Activated CD4-positive, alpha-beta T cell treated with anti-CD3 and anti-CD28 coated beads, Interleukin-2, amount 10 ng/mL, durations not matched to agents 7 days and 5 days (primary cell): Measurements from ENCODE around the gene TMIGD3. TPM values are rescaled to one million over a fixed set of nuclear protein-coding genes. Genes with fewer than 3 reads are reported as not detected.

ENCODE experiments used
- CTCF ChIA-PET: fragments of 350-600 bp; sonication (Branson Sonifier 250); formaldehyde crosslinking; loops from one replicate; lab custom pipeline; 2021; ENCODE audit warnings: antibody characterized with exemption; lab: Charles Lee
- POLR2A ChIA-PET: fragments of 350-600 bp; sonication (Branson Sonifier 250); formaldehyde crosslinking; loops from one replicate; lab custom pipeline; 2021; ENCODE audit warnings: antibody characterized with exemption; lab: Charles Lee
- DNase-seq: peaks from one replicate; pipeline ENCODE4 v3.0.0-alpha.2; 2020
- H3K27ac Mint-ChIP-seq: one replicate; pipeline ENCODE4 v1.8.0; 2021; ENCODE audit warnings: mild to moderate bottlenecking, moderate library complexity, mixed read lengths
- H3K27me3 Mint-ChIP-seq: one replicate; pipeline ENCODE4 v1.8.0; 2021; ENCODE audit warnings: mixed read lengths
- H3K36me3 Mint-ChIP-seq: one replicate; pipeline ENCODE4 v1.8.0; 2021; ENCODE audit warnings: low read depth, mixed read lengths
- H3K4me1 Mint-ChIP-seq: one replicate; pipeline ENCODE4 v1.8.0; 2021; ENCODE audit warnings: mixed read lengths
- H3K4me3 Mint-ChIP-seq: one replicate; pipeline ENCODE4 v1.8.0; 2021; ENCODE audit warnings: mild to moderate bottlenecking, moderate library complexity, mixed read lengths
- H3K9me3 Mint-ChIP-seq: one replicate; pipeline ENCODE4 v1.8.0; 2021; ENCODE audit warnings: mixed read lengths
- total RNA-seq, 2 experiments: library from RNA; stranded (reverse); gene quantifications; one replicate each; pipeline ENCODE4 v1.2.3, GENCODE V29; 2021

Gene TMIGD3
- total RNA-seq, 2 experiments from 2014 or later, result not detected

DNA sequence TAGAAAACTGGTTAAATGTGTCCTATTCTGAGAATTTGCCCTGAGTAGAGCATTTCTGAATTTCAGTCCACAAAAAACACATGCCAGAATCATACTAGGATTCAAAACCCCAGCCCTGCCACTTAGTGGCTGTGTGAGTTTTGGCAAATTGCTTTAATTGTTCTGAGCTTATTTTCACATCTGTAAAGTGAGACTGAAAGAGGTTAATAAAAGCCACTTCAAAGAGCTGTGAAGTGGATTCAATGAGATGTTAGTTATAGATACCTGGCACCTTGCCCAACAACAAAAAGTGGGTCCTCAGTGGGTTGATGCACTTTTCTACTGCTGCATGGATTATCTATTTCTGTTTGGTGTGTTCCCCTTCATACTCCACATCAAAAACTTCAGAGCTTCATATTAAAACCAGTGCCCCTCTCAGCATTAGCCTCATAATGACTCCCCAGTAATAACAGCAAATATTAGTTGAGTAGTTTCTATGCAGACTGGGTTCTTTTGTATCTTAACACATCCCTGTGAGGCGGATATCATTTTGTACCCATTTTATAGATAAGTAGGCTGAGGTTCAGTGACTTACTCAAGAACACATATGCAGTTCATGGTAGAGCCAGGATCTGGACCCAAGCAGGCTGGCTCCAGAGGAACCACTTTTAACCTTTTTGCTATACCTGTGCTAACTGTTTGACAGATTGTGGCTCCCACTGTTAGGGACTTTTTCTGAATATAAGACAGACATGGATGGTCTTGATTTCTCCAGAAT, 14.2 kb upstream of the TMIGD3 start:
- H3K4me3 Mint-ChIP-seq, result no peak overlapping the region
- peaks cover 48% of the 10 kb centered on the region for H3K4me1 Mint-ChIP-seq
- ChIA-PET CTCF (interaction anchor here (0.6 to 4.8 kb wide), 10 partner anchors 9 to 252 kb away, joined by 3 to 40 read pairs (median 3); partner anchors contain the start of genes ADORA3 and TMIGD3), POLR2A (interaction anchor here (1.1 kb wide), 1 partner anchor 10 kb away, joined by 5 read pairs; no protein-coding TSS in a partner anchor)
- no peaks in the 10 kb centered on the region for H3K36me3 Mint-ChIP-seq
- DNase-seq, result peak; percentile 61
- H3K27ac Mint-ChIP-seq, result peak overlapping the region; percentile 81
- H3K9me3 Mint-ChIP-seq, result no peaks in the 10 kb centered on the region
- no peaks in the 10 kb centered on the region for H3K27me3 Mint-ChIP-seq

GRCh38 chr1:111516005-111516535, 12.6 kb upstream of the TMIGD3 start:
- ChIA-PET CTCF (interaction anchor here (0.6 to 4.8 kb wide), 9 partner anchors 8 to 184 kb away, joined by 3 to 40 read pairs (median 4); partner anchors contain the start of genes ADORA3 and TMIGD3), POLR2A (no interaction called here)
- no peaks in the 10 kb centered on the region for H3K9me3 Mint-ChIP-seq
- H3K4me3 Mint-ChIP-seq, result peak overlapping the region; percentile 29
- H3K27me3 Mint-ChIP-seq, result no peaks in the 10 kb centered on the region
- H3K27ac Mint-ChIP-seq, result peak overlapping the region; percentile 81
- no peaks in the 10 kb centered on the region for H3K36me3 Mint-ChIP-seq
- peaks cover 48% of the 10 kb centered on the region for H3K4me1 Mint-ChIP-seq
- DNase-seq, result peak; percentile 33

DNA sequence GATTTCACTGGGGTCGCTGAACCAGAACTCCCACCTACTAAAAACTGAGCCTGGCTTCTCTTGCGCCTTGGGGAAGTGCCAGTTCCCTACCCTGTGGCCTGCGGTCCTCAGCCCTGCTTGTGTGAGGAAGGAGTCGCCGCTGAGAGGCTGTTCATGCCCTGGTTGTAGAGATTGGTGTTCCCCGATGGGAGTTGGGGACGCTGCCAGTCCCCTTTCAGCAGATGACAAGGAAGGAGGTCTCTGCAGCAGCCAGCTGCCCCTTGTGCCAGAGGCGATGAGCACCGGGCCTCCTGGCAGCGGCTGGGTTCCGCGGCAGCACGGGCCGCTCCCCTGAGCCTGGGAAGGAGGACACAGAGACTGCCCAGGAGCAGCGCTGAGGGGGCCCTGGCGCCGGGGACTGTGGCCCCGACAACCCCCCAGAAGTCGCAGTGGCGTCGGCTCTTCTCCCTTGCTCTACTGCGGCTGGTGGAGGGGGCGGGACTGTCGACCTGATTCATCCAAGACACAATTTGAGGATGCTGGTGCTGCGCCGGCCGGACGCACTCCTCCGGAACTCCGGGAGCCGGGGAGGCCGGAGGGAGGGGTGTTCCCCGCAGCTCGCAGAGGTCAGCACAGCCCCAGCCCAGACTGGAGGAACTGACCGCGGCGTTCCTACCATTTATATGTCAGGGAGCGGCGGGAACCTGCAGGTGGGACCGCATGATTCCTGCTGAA, 12.0 kb upstream of the TMIGD3 start:
- no peak overlapping the region for H3K27ac Mint-ChIP-seq

GRCh38 chr1:111513410-111514020, 10.1 kb upstream of the TMIGD3 start:
- no peak for DNase-seq
- POLR2A ChIA-PET, result no interaction called here
- no peaks in the 10 kb centered on the region for H3K9me3 Mint-ChIP-seq
- no peak overlapping the region for H3K27ac Mint-ChIP-seq
- H3K27me3 Mint-ChIP-seq, result no peaks in the 10 kb centered on the region
- no peak overlapping the region for H3K4me3 Mint-ChIP-seq
- H3K36me3 Mint-ChIP-seq, result no peaks in the 10 kb centered on the region
- CTCF ChIA-PET, result interaction anchor here (1.0 to 1.4 kb wide), 2 partner anchors 103 to 204 kb away, joined by 3 to 5 read pairs; no protein-coding TSS in a partner anchor
- H3K4me1 Mint-ChIP-seq, result peaks cover 46% of the 10 kb centered on the region

More for the DNA sequence above, 12.0 kb upstream of the TMIGD3 start:
- Mint-ChIP-seq H3K27me3 (no peaks in the 10 kb centered on the region), H3K4me1 (peaks cover 48% of the 10 kb centered on the region), H3K36me3 (no peaks in the 10 kb centered on the region), H3K9me3 (no peaks in the 10 kb centered on the region), H3K4me3 (no peak overlapping the region)
- POLR2A ChIA-PET, result no interaction called here
- no peak for DNase-seq
- CTCF ChIA-PET, result interaction anchor here (1.0 to 4.8 kb wide), 4 partner anchors 7 to 107 kb away, joined by 3 to 40 read pairs (median 4); no protein-coding TSS in a partner anchor

DNA sequence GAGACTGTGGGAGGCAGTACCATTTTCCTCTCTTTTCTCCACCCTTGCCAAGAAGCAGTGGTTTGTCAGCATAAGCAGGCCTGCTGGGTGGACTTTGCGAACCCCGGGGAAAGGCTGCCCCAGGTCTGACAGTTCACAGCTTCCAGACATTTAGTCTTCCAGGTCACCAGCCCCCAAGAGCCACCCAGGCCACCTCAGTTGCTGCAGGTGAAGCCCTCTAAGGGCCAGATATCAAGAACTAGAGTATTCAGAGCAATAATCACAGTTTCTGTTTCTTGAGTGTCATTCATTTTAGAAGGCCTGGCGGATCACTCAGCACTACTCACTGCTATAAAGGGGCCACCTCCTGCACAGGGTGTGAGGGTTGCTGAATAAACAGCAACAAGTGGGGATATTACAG, 9.5 kb upstream of the TMIGD3 start:
- CTCF ChIA-PET, result interaction anchor here (0.7 to 1.4 kb wide), 2 partner anchors 104 to 107 kb away, joined by 3 to 5 read pairs; no protein-coding TSS in a partner anchor
- no peaks in the 10 kb centered on the region for H3K27me3 Mint-ChIP-seq
- H3K36me3 Mint-ChIP-seq, result no peaks in the 10 kb centered on the region
- DNase-seq, result no peak
- no peak overlapping the region for H3K27ac Mint-ChIP-seq
- peaks cover 46% of the 10 kb centered on the region for H3K4me1 Mint-ChIP-seq
- H3K4me3 Mint-ChIP-seq, result no peak overlapping the region
- POLR2A ChIA-PET, result interaction anchor here (0.5 kb wide), 1 partner anchor 39 kb away, joined by 3 read pairs; no protein-coding TSS in a partner anchor
- H3K9me3 Mint-ChIP-seq, result no peaks in the 10 kb centered on the region

DNA sequence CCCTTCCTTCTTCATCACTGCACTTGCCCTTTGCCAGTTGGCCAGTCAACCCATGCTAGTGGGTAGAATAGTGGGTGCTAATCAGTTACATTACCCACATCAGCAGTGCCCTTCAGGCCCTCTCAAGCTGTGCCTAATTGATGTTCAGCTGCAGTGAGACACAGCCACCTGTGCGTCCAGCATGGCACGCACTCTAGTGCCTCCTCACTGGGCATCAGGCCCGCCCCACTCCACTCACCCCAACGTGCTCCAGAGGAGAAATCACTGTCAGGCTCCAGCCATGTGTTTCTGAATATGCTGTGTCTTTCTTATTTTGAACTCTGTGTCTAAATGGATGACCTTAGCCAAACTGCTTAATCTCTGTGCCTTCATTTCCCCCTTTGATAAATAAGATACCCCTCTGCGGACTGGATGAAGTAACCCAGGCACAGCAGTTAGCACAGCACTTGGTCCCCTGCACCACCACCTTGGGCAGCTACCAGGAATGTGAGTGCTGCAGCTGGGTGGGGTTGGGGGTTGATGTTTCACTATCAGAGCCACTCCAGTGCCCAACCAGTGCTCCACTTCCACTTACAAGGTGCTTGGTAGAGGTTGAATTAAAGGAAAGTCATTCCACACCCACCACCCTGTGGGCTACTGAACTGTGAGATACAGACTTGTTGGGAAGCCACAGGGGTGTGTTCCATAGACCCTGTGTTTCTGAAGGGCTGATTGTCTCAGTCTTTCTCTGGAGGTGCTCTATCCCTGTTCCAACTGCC, 8.9 kb upstream of the TMIGD3 start:
- no peak for DNase-seq
- no peaks in the 10 kb centered on the region for H3K27me3 Mint-ChIP-seq
- ChIA-PET POLR2A (interaction anchor here (0.5 kb wide), 1 partner anchor 38 kb away, joined by 3 read pairs; no protein-coding TSS in a partner anchor), CTCF (interaction anchor here (0.7 to 1.0 kb wide), 2 partner anchors 83 to 108 kb away, joined by 3 read pairs; no protein-coding TSS in a partner anchor)
- H3K4me3 Mint-ChIP-seq, result no peak overlapping the region
- peaks cover 43% of the 10 kb centered on the region for H3K4me1 Mint-ChIP-seq
- H3K9me3 Mint-ChIP-seq, result no peaks in the 10 kb centered on the region
- H3K27ac Mint-ChIP-seq, result no peak overlapping the region
- H3K36me3 Mint-ChIP-seq, result no peaks in the 10 kb centered on the region

DNA sequence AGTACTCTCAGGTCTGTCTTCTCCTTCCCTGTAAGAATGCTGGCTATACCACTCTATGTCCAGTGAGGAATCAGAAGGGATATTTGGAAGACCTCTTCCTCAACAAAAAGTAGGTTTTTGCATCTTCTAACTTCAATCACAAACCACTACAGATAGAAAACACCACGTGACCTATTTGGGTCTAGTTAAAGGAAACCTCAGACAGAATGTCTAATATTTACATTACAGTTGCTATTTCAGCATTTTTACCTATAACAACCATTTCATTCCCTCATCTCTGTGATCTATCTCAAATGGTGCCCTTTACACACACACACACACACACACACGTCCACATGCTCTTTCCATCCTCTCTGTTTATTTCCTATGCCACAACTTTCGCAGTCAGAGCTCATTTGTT, 7.9 kb upstream of the TMIGD3 start:
- no peaks in the 10 kb centered on the region for H3K36me3 Mint-ChIP-seq
- CTCF ChIA-PET, result interaction anchor here (1.0 kb wide), 1 partner anchor 84 kb away, joined by 3 read pairs; no protein-coding TSS in a partner anchor
- POLR2A ChIA-PET, result no interaction called here
- no peak overlapping the region for H3K4me3 Mint-ChIP-seq
- no peak for DNase-seq
- no peak overlapping the region for H3K27ac Mint-ChIP-seq
- no peaks in the 10 kb centered on the region for H3K27me3 Mint-ChIP-seq
- no peaks in the 10 kb centered on the region for H3K9me3 Mint-ChIP-seq
- peaks cover 39% of the 10 kb centered on the region for H3K4me1 Mint-ChIP-seq

DNA sequence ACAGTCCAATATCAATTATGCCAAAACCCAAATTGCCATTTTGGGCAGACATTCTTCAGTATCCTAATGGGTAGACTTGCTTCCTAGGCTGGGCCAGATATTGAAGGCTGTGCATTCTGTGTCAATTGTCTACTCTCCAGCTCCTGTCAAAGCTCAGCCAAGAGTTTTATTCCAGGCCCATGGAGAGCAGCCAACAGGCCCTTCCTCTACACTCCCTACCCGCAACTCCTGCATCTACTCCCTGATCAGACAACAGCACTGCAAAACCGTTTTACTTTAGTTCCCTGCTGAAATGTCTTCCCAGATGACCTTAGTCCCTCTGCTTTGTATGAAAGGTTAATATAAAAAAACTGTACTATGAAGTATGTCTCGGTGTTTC, 6.6 kb upstream of the TMIGD3 start:
- no peak overlapping the region for H3K27ac Mint-ChIP-seq
- no peaks in the 10 kb centered on the region for H3K36me3 Mint-ChIP-seq
- H3K4me1 Mint-ChIP-seq, result peaks cover 42% of the 10 kb centered on the region
- no peaks in the 10 kb centered on the region for H3K9me3 Mint-ChIP-seq
- no peak overlapping the region for H3K4me3 Mint-ChIP-seq
- POLR2A ChIA-PET, result no interaction called here
- CTCF ChIA-PET, result interaction anchor here (0.5 to 4.9 kb wide), 3 partner anchors 8 to 205 kb away, joined by 5 to 40 read pairs (median 6); no protein-coding TSS in a partner anchor
- no peak for DNase-seq
- no peaks in the 10 kb centered on the region for H3K27me3 Mint-ChIP-seq

GRCh38 chr1:111507411-111508201, 4.2 kb upstream of the TMIGD3 start:
- ChIA-PET POLR2A (interaction anchor here (0.8 to 1.9 kb wide), 8 partner anchors 10 to 240 kb away, joined by 3 to 6 read pairs (median 4); no protein-coding TSS in a partner anchor), CTCF (interaction anchor here (0.7 to 4.9 kb wide), 65 partner anchors 10 to 262 kb away, joined by 3 to 72 read pairs (median 5); partner anchors contain the start of genes C1orf162, INKA2 and RAP1A)
- Mint-ChIP-seq H3K9me3 (peaks cover 3% of the 10 kb centered on the region), H3K4me3 (peak overlapping the region; percentile 54), H3K27ac (peak overlapping the region; percentile 94), H3K27me3 (no peaks in the 10 kb centered on the region), H3K36me3 (no peaks in the 10 kb centered on the region), H3K4me1 (peaks cover 54% of the 10 kb centered on the region)
- DNase-seq, result peak; percentile 77

GRCh38 chr1:111506561-111506960, 3.1 kb upstream of the TMIGD3 start:
- no peak for DNase-seq
- H3K4me1 Mint-ChIP-seq, result peaks cover 56% of the 10 kb centered on the region

More at GRCh38 chr1:111506561-111506960, 3.1 kb upstream of the TMIGD3 start:
- CTCF ChIA-PET, result interaction anchor here (1.1 to 4.9 kb wide), 13 partner anchors 10 to 241 kb away, joined by 3 to 72 read pairs (median 13); partner anchors contain the start of gene RAP1A
- peaks cover 3% of the 10 kb centered on the region for H3K9me3 Mint-ChIP-seq
- no peaks in the 10 kb centered on the region for H3K36me3 Mint-ChIP-seq
- no peaks in the 10 kb centered on the region for H3K27me3 Mint-ChIP-seq
- no peak overlapping the region for H3K4me3 Mint-ChIP-seq
- POLR2A ChIA-PET, result interaction anchor here (0.9 to 1.9 kb wide), 2 partner anchors 97 to 241 kb away, joined by 3 to 6 read pairs; no protein-coding TSS in a partner anchor
- peak overlapping the region; percentile 82 for H3K27ac Mint-ChIP-seq
